CD8-positive, alpha-beta memory T cell (primary cell): Measurements from ENCODE around the gene ATP6V1G3. TPM values are rescaled to one million over a fixed set of nuclear protein-coding genes. Genes with fewer than 3 reads are reported as not detected.

Experiments used
- CTCF ChIA-PET: fragments of 350-600 bp; sonication (Branson Sonifier 250); formaldehyde crosslinking; loops from one replicate; lab custom pipeline; 2021; ENCODE audit warnings: antibody characterized with exemption; lab: Charles Lee
- POLR2A ChIA-PET: fragments of 350-600 bp; sonication (Branson Sonifier 250); formaldehyde crosslinking; loops from one replicate; lab custom pipeline; 2021; ENCODE audit warnings: antibody characterized with exemption; lab: Charles Lee
- DNase-seq, 5 donors: peaks; one replicate each; pipeline versions ENCODE4 v3.0.0 to v3.0.0-alpha.2; 2020 to 2022; ENCODE audit warnings: mixed read lengths in 1 of 5
- H3K27ac ChIP-seq: one replicate; pipeline ENCODE4 v1.7.0; 2013; ENCODE audit warnings: low read depth, mild to moderate bottlenecking, low read length, moderate library complexity
- H3K27me3 ChIP-seq: 2 replicates; pipeline ENCODE4 v1.7.0; 2013; ENCODE audit warnings: low read length, mild to moderate bottlenecking; ENCODE audit not compliant: insufficient read depth, poor library complexity, severe bottlenecking
- H3K36me3 ChIP-seq: 2 replicates; pipeline ENCODE4 v1.7.0; 2013; ENCODE audit warnings: mild to moderate bottlenecking, low read length, moderate library complexity; ENCODE audit not compliant: insufficient read depth
- H3K4me1 ChIP-seq: 2 replicates; pipeline ENCODE4 v1.7.0; 2013; ENCODE audit warnings: mild to moderate bottlenecking, low read length, moderate library complexity; ENCODE audit not compliant: insufficient read depth
- H3K4me3 ChIP-seq: 2 replicates; pipeline ENCODE4 v1.7.0; 2013; ENCODE audit warnings: mild to moderate bottlenecking, low read length
- H3K9me3 ChIP-seq: 2 replicates; pipeline ENCODE4 v1.7.0; 2013; ENCODE audit warnings: mild to moderate bottlenecking, low read length
- H3K27ac Mint-ChIP-seq, 8 donors: one replicate each; pipeline ENCODE4 v1.8.0; 2020 to 2021; ENCODE audit warnings: mixed read lengths in 8 of 8, mild to moderate bottlenecking in 6 of 8, inconsistent platforms in 3 of 8, moderate library complexity in 3 of 8
- H3K27me3 Mint-ChIP-seq, 2 donors: one replicate each; pipeline ENCODE4 v1.8.0; 2020 to 2021; ENCODE audit warnings: mixed read lengths in 2 of 2, mild to moderate bottlenecking in 1 of 2, moderate library complexity in 1 of 2
- H3K36me3 Mint-ChIP-seq, 3 donors: one replicate each; pipeline ENCODE4 v1.8.0; 2020 to 2021; ENCODE audit warnings: mixed read lengths in 3 of 3, inconsistent platforms in 1 of 3, mild to moderate bottlenecking in 1 of 3
- H3K4me1 Mint-ChIP-seq, 3 donors: one replicate each; pipeline ENCODE4 v1.8.0; 2020 to 2021; ENCODE audit warnings: mixed read lengths in 3 of 3, inconsistent platforms in 1 of 3, mild to moderate bottlenecking in 1 of 3
- H3K4me3 Mint-ChIP-seq, 7 donors: one replicate each; pipeline ENCODE4 v1.8.0; 2020 to 2021; ENCODE audit warnings: mixed read lengths in 7 of 7, mild to moderate bottlenecking in 6 of 7, moderate library complexity in 4 of 7, inconsistent platforms in 2 of 7
- H3K9me3 Mint-ChIP-seq, 5 donors: one replicate each; pipeline ENCODE4 v1.8.0; 2020 to 2022; ENCODE audit warnings: mixed read lengths in 5 of 5, mild to moderate bottlenecking in 3 of 5, moderate library complexity in 2 of 5, inconsistent platforms in 1 of 5
- polyA plus RNA-seq: library from polyadenylated mRNA; unstranded; fragments of 300-500 nt; fragmentation: Illumina TruSeq; gene quantifications from one replicate; pipeline ENCODE4 v1.2.3, GENCODE V29; 2021
- total RNA-seq, 2 experiments: library from RNA; stranded (reverse); gene quantifications; one replicate each; pipeline ENCODE4 v1.2.3, GENCODE V29; 2021

The ATP6V1G3 gene
- total and polyA plus RNA-seq, 3 experiments from 2014 or later = not detected

DNA sequence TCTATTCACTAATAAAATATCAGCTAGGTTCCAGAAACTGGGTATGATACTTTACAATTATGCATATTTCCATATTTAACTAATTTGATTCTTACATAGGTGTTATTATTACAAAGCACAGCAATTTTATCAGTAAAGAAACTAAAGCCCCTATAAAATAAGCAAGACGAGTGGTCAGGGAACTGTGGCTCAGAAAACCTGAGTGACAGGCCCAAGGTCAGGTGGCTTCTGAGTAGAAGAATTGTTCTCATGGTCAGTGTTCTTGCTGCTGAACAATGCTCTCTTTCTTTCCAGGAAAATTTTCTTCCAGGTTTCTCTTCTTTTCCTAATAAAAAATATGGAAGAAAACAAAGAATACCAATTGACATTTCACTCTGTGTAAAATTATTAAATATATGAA is 2.2 kb upstream of the ATP6V1G3 start:
- POLR2A ChIA-PET = no interaction called here
- Histone ChIP-seq H3K4me3 (no peak overlapping the region), H3K36me3 (no peaks in the 10 kb centered on the region), H3K27ac (no peak overlapping the region), H3K4me1 (peaks cover 31% of the 10 kb centered on the region), H3K9me3 (no peaks in the 10 kb centered on the region), H3K27me3 (no peaks in the 10 kb centered on the region)
- Mint-ChIP-seq H3K27me3 (no peaks in the 10 kb centered on the region), H3K4me1 (peaks cover 35 to 52% (median 39%) of the 10 kb centered on the region in 3 donors), H3K9me3 (peaks cover 2 to 10% (median 5%) of the 10 kb centered on the region in 5 donors), H3K27ac (no peak overlapping the region), H3K4me3 (no peak overlapping the region), H3K36me3 (peaks cover 0 to 11% (median 2%) of the 10 kb centered on the region in 3 donors)
- CTCF ChIA-PET = interaction anchor here (1.3 kb wide), 1 partner anchor 19 kb away, joined by 3 read pairs; no protein-coding TSS in a partner anchor
- DNase-seq = no peak

DNA sequence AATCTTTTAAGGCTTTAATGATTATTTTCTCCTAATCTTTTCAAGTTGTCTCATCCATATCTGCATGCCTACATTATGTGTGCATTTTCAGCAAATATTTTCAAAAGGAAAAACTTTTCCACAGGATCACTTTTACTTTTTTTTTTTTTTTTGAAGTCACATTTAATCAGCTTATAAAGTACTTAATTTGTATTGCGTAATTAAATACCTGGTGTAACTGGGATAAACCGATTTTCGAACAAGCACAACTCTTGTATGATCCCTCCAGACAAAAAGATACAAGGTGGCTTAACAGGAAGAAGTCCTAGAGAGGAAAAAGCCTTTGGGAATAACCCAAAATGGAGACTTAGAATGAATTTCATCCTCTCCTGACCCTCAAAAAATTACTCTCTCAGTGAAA is 1.3 kb upstream of the ATP6V1G3 start:
- peaks cover 39% of the 10 kb centered on the region for H3K4me1 ChIP-seq
- Mint-ChIP-seq H3K4me1 (peaks cover 43 to 60% (median 48%) of the 10 kb centered on the region in 3 donors), H3K36me3 (peaks cover 0 to 4% (median 2%) of the 10 kb centered on the region in 3 donors), H3K9me3 (peaks cover 0 to 3% (median 0%) of the 10 kb centered on the region in 5 donors), H3K4me3 (no peak overlapping the region), H3K27ac (no peak overlapping the region), H3K27me3 (no peaks in the 10 kb centered on the region)
- no peak for DNase-seq
- no peak overlapping the region for H3K4me3 ChIP-seq
- POLR2A ChIA-PET = no interaction called here
- H3K27ac ChIP-seq = no peak overlapping the region
- H3K9me3 ChIP-seq = no peaks in the 10 kb centered on the region
- CTCF ChIA-PET = no interaction called here
- H3K27me3 ChIP-seq = no peaks in the 10 kb centered on the region
- H3K36me3 ChIP-seq = no peaks in the 10 kb centered on the region

DNA sequence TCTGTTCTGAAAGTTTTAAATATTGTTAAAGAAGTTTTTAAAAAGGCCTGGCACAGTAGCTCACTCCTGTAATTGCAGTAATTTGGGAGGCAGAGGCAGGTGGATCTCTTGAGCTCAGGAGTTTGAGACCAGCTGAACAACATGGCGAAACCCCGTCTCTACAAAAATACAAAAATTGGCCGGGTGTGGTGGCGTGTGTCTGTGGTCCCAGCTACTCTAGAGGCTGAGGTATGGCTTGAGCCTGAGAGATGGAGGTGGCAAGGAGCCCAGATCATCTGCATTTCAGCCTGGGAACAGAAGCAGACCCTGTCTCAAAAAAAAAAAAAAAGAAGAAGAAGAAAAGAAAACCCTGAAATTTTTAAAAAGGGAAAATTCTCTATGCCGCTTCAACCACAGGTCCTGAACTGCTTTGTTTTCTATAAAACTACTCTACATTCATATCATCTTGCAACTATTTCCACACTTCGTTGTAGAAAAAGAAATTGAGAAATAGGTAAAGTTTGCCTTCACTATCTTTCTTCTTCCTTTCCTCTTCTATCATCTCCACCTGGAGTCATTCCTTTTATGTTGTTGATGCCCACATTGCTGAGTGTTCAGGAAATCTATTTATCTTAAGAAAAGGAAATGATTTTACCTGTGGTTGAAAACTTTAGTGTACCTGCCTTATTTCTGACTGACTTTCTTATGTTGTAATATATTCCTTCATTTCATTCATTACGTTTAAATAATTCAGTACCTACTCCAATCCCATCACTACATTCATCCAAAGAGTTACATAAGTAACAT is 1.7 kb downstream of the ATP6V1G3 start:
- CTCF ChIA-PET = no interaction called here
- Mint-ChIP-seq H3K27me3 (no peaks in the 10 kb centered on the region), H3K36me3 (peaks cover 0 to 2% (median 0%) of the 10 kb centered on the region in 3 donors), H3K4me1 (peaks cover 58 to 80% (median 67%) of the 10 kb centered on the region in 3 donors), H3K9me3 (no peaks in the 10 kb centered on the region), H3K4me3 (peak overlapping the region in 1 of 7 donors; percentile 3), H3K27ac (peak overlapping the region in 5 of 8 donors; percentile 12 to 53 (median 34))
- Histone ChIP-seq H3K4me1 (peaks cover 56% of the 10 kb centered on the region), H3K36me3 (no peaks in the 10 kb centered on the region), H3K9me3 (no peaks in the 10 kb centered on the region), H3K4me3 (no peak overlapping the region), H3K27me3 (no peaks in the 10 kb centered on the region), H3K27ac (no peak overlapping the region)
- POLR2A ChIA-PET = no interaction called here
- DNase-seq = no peak

DNA sequence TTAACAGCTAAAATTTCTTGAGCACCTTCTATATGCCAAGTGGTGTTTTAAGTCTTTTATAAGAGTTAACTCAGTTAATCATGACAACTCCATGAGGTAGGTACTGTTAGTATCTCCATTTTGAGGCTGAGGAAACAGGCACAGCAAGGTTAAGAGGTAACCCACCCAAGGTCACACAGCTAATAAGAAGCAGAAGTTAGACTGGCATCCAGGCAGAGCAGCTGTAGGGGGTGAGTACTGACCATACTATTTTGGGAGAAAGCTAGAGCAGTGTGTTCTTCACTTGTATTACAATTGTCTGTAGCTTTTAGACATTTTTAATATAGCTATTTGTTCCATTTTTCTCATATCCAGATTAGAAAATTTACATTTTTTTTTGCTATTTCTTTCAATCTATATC is 4.8 kb downstream of the ATP6V1G3 start:
- Mint-ChIP-seq H3K4me3 (peak overlapping the region in 1 of 7 donors; percentile 6), H3K27ac (peak overlapping the region in 3 of 8 donors; percentile 14 to 52 (median 32)), H3K36me3 (peaks cover 0 to 20% (median 0%) of the 10 kb centered on the region in 3 donors), H3K27me3 (no peaks in the 10 kb centered on the region), H3K9me3 (no peaks in the 10 kb centered on the region), H3K4me1 (peaks cover 60 to 76% (median 75%) of the 10 kb centered on the region in 3 donors)
- Histone ChIP-seq H3K36me3 (no peaks in the 10 kb centered on the region), H3K4me1 (peaks cover 54% of the 10 kb centered on the region), H3K27ac (no peak overlapping the region), H3K27me3 (no peaks in the 10 kb centered on the region), H3K9me3 (no peaks in the 10 kb centered on the region), H3K4me3 (no peak overlapping the region)
- DNase-seq = no peak
- POLR2A ChIA-PET = interaction anchor here (0.9 kb wide), 1 partner anchor 147 kb away, joined by 3 read pairs; no protein-coding TSS in a partner anchor
- CTCF ChIA-PET = interaction anchor here (0.8 to 1.3 kb wide), 2 partner anchors 12 to 21 kb away, joined by 3 read pairs; no protein-coding TSS in a partner anchor

DNA sequence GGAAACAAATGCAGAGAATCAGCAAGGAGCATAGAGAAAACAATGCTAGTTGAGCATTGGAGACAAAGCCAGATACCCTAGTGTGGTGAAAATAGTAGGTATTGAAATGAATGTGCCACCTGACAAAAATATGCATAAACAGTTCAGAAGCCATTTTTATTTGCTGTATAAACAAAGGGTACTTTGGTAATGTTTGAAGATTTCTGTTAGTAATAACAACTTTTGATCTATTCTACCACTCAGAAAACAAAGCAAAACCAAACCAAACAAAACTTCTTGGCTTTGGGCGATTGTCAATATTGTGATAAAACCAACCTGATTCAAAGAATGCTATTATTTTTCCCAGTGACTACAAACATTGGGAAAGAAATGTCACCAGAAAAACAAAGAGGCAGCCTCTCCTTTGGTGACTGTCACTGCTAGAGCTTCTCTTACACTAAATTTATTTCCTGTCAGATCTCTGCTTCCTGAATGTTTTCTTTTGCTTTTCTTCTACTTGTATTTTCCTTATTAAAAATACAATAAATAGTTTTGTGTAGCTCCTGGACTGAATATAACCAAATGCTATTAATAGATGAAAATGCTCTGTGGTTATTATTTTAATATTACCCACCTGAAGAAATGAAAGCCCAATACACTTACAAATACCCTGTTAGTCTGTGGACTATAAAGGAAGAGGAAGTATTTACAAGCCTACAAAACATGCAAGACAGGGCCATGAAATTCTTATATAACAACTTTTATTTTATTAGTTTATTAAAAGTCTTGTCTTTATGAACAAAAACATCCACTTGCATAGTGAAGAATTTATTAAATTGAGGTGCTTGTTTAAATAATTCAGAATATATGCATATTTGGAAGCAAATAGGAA is 5.7 kb downstream of the ATP6V1G3 start:
- Histone ChIP-seq H3K9me3 (no peaks in the 10 kb centered on the region), H3K4me3 (peak overlapping the region; percentile 33), H3K27ac (no peak overlapping the region), H3K4me1 (peaks cover 56% of the 10 kb centered on the region), H3K27me3 (no peaks in the 10 kb centered on the region), H3K36me3 (no peaks in the 10 kb centered on the region)
- peak overlapping the region; percentile 53 to 82 (median 75) for H3K4me3 Mint-ChIP-seq
- peaks cover 61 to 77% (median 70%) of the 10 kb centered on the region in 3 donors for H3K4me1 Mint-ChIP-seq
- CTCF ChIA-PET = interaction anchor here (0.9 to 2.4 kb wide), 3 partner anchors 9 to 22 kb away, joined by 3 to 7 read pairs (median 3); no protein-coding TSS in a partner anchor
- no peaks in the 10 kb centered on the region for H3K27me3 Mint-ChIP-seq
- no peaks in the 10 kb centered on the region for H3K9me3 Mint-ChIP-seq
- POLR2A ChIA-PET = interaction anchor here (0.5 to 0.7 kb wide), 2 partner anchors 19 to 95 kb away, joined by 3 read pairs; no protein-coding TSS in a partner anchor
- peaks cover 0 to 20% (median 0%) of the 10 kb centered on the region in 3 donors for H3K36me3 Mint-ChIP-seq
- H3K27ac Mint-ChIP-seq = peak overlapping the region; percentile 12 to 92 (median 88)
- no peak for DNase-seq

DNA sequence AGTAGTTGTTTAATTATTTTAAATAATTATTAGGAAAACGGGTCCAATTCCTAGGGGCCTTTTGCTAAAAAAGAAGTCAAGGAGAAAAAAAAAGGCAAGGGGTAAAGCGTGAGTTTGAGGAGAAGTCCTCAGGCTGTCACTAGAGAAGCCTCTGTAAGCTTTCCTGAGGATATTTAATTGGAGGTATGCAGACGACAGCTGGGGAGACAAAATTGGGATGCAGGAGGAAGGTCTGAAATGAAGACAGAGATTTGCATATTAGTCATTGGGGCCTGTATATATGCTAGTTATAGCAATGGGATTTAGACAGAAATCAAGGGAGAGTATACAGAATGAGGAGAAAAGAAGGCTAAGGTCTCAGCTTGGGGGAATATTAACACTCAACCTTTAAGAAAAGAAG is 8.6 kb downstream of the ATP6V1G3 start:
- ChIA-PET POLR2A (no interaction called here), CTCF (no interaction called here)
- H3K9me3 Mint-ChIP-seq = no peaks in the 10 kb centered on the region
- Histone ChIP-seq H3K4me1 (peaks cover 57% of the 10 kb centered on the region), H3K36me3 (no peaks in the 10 kb centered on the region), H3K27ac (no peak overlapping the region), H3K4me3 (no peak overlapping the region), H3K9me3 (no peaks in the 10 kb centered on the region), H3K27me3 (no peaks in the 10 kb centered on the region)
- H3K4me3 Mint-ChIP-seq = no peak overlapping the region
- no peak for DNase-seq
- H3K36me3 Mint-ChIP-seq = peaks cover 0 to 28% (median 0%) of the 10 kb centered on the region in 3 donors
- no peaks in the 10 kb centered on the region for H3K27me3 Mint-ChIP-seq
- H3K4me1 Mint-ChIP-seq = peaks cover 44 to 69% (median 59%) of the 10 kb centered on the region in 3 donors
- peak overlapping the region in 1 of 8 donors; percentile 35 for H3K27ac Mint-ChIP-seq

DNA sequence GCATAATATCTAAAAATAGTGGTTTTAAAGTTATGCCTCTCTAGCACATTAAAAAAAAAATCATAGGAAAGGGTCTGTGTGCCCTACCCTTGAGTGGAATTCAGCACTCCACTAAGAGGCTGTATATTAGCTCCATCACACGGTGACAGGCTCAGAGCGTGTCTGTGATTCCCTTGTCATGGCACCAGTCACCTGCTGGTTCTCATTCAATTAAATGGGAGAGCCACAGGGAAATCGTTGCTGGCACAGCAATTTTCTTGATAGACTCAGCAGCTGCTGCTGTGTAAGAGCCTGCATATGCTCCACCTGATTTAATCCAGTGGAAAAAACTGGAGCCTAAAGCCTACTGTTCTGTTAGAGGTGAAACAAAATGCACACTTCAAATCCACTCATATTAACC is 9.5 kb downstream of the ATP6V1G3 start:
- Mint-ChIP-seq H3K27me3 (no peaks in the 10 kb centered on the region), H3K4me1 (peaks cover 43 to 69% (median 53%) of the 10 kb centered on the region in 3 donors), H3K4me3 (peak overlapping the region in 1 of 7 donors; percentile 34), H3K27ac (no peak overlapping the region), H3K9me3 (no peaks in the 10 kb centered on the region), H3K36me3 (peaks cover 0 to 29% (median 0%) of the 10 kb centered on the region in 3 donors)
- H3K27ac ChIP-seq = no peak overlapping the region
- H3K27me3 ChIP-seq = no peaks in the 10 kb centered on the region
- CTCF ChIA-PET = no interaction called here
- no peaks in the 10 kb centered on the region for H3K36me3 ChIP-seq
- peaks cover 57% of the 10 kb centered on the region for H3K4me1 ChIP-seq
- no peaks in the 10 kb centered on the region for H3K9me3 ChIP-seq
- POLR2A ChIA-PET = no interaction called here
- H3K4me3 ChIP-seq = no peak overlapping the region
- no peak for DNase-seq
